ENCODE results near the gene ADAMTS17. TPM values are rescaled to one million over a fixed set of nuclear protein-coding genes. Genes with fewer than 3 reads are reported as not detected.

Gene ADAMTS17
- total and polyA plus RNA-seq, 9 of the 15 experiments (the other 6 are each of a cell fraction or from before 2014, with no cell fraction given), result 0.01 to 0.14 (median 0.07) TPM; not detected in 6

DNA sequence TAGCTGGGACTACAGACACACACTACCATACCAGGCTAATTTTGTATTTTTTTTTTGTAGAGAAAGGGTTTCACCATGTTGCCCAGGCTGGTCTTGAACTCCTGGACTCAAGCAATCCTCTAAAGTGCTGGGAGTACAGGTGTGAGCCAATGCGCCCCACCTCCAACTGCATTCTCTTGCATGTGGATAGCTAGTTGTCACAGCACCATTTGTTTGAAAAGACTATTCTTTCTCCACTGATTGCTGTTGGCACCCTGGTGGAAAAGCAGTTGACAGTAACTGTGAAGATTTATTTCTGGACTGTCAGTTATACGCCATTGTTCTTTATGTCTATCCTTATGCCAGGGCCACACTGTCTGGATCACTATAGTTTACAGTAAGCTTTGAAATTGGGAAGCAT lies 303.9 kb downstream of the ADAMTS17 start:
- CTCF ChIA-PET (ENCODE audit: low intra/inter-chr PET ratio), result no interaction called here
- POLR2A ChIA-PET, result no interaction called here
- no peak overlapping the region for H2AFZ ChIP-seq (ENCODE audit: low read depth, low read length)
- no peaks in the 10 kb centered on the region for H3K4me1 ChIP-seq (replicated peaks in 1 of 2; ENCODE audit: control insufficient read depth in 2 of 2, insufficient read depth in 2 of 2, low read length in 2 of 2)
- peaks cover 0 to 14% of the 10 kb centered on the region in 2 experiments; a peak in 3 of 5 replicates for H3K27me3 ChIP-seq (ENCODE audit: control insufficient read depth in 2 of 2, insufficient read depth in 2 of 2, low read length in 2 of 2)
- BruUV-seq (replicated peaks), result no TSS peak
- TF ChIP-seq PCBP2 (IDR thresholded peaks at IDR 0.05; ENCODE audit: low read depth, low read length, poor library complexity, severe bottlenecking), result no peak
- no peak overlapping the region for H3K4me2 ChIP-seq (ENCODE audit: insufficient read depth, low read length)
- H3K9me1 ChIP-seq (ENCODE audit: control insufficient read depth, insufficient read depth, low read length), result no peaks in the 10 kb centered on the region
- no peaks in the 10 kb centered on the region for H3K36me3 ChIP-seq (ENCODE audit: control insufficient read depth, insufficient read depth, low read length)
- H4K20me1 ChIP-seq (replicated peaks; ENCODE audit: control insufficient read depth, insufficient read depth, low read length), result no peaks in the 10 kb centered on the region
- 0% methylated on average over 2 of the region's 2 CpGs for WGBS (ENCODE audit: insufficient coverage, low coverage, missing lambda C conversion rate)
- FAIRE-seq (no peak), ATAC-seq (no peak), DNase-seq (ENCODE audit: extremely low read depth in 1 of 4, low spot score in 3 of 4) (no peak)
- H3K27ac ChIP-seq (ENCODE audit: extremely low read depth, low read depth, low read length), result no peak overlapping the region
- no peaks in the 10 kb centered on the region for H3K9me3 ChIP-seq (replicated peaks; ENCODE audit: control insufficient read depth, insufficient read depth, low read depth, low read length)
- H3K79me2 ChIP-seq (ENCODE audit: control insufficient read depth, insufficient read depth, low read length), result no peaks in the 10 kb centered on the region
- no peak overlapping the region for H3K4me3 ChIP-seq
- in situ Hi-C loops (cut with MboI), result no loop called here
- intact Hi-C loops (cut with micrococcal nuclease), result no loop called here
- no peak overlapping the region for H3K9ac ChIP-seq (ENCODE audit: insufficient read depth in 1 of 2, low read depth in 2 of 2, low read length in 2 of 2)

GRCh38 chr15:100036015-100036414 lies 305.8 kb downstream of the ADAMTS17 start:
- Histone ChIP-seq H3K4me3 (no peak overlapping the region), H3K9ac (ENCODE audit: insufficient read depth in 1 of 2, low read depth in 2 of 2, low read length in 2 of 2) (no peak overlapping the region), H3K4me1 (replicated peaks in 1 of 2; ENCODE audit: control insufficient read depth in 2 of 2, insufficient read depth in 2 of 2, low read length in 2 of 2) (no peaks in the 10 kb centered on the region), H4K20me1 (replicated peaks; ENCODE audit: control insufficient read depth, insufficient read depth, low read length) (no peaks in the 10 kb centered on the region), H3K9me3 (replicated peaks; ENCODE audit: control insufficient read depth, insufficient read depth, low read depth, low read length) (no peaks in the 10 kb centered on the region), H3K9me1 (ENCODE audit: control insufficient read depth, insufficient read depth, low read length) (no peaks in the 10 kb centered on the region), H2AFZ (ENCODE audit: low read depth, low read length) (no peak overlapping the region), H3K4me2 (ENCODE audit: insufficient read depth, low read length) (no peak overlapping the region), H3K36me3 (ENCODE audit: control insufficient read depth, insufficient read depth, low read length) (no peaks in the 10 kb centered on the region), H3K27me3 (ENCODE audit: control insufficient read depth in 2 of 2, insufficient read depth in 2 of 2, low read length in 2 of 2) (peaks cover 0 to 14% of the 10 kb centered on the region in 2 experiments; a peak in 3 of 5 replicates), H3K27ac (ENCODE audit: extremely low read depth, low read depth, low read length) (no peak overlapping the region), H3K79me2 (ENCODE audit: control insufficient read depth, insufficient read depth, low read length) (no peaks in the 10 kb centered on the region)
- intact Hi-C loops (cut with micrococcal nuclease) (no loop called here), in situ Hi-C loops (cut with MboI) (no loop called here)
- ATAC-seq, result no peak
- BruUV-seq (replicated peaks), result no TSS peak
- 0% methylated on average over 4 of the region's 6 CpGs for WGBS (ENCODE audit: insufficient coverage, low coverage, missing lambda C conversion rate)
- FAIRE-seq, result no peak
- ChIA-PET POLR2A (no interaction called here), CTCF (ENCODE audit: low intra/inter-chr PET ratio) (no interaction called here)
- DNase-seq (ENCODE audit: extremely low read depth in 1 of 4, low spot score in 3 of 4), result no peak
- TF ChIP-seq, protein P1, sequence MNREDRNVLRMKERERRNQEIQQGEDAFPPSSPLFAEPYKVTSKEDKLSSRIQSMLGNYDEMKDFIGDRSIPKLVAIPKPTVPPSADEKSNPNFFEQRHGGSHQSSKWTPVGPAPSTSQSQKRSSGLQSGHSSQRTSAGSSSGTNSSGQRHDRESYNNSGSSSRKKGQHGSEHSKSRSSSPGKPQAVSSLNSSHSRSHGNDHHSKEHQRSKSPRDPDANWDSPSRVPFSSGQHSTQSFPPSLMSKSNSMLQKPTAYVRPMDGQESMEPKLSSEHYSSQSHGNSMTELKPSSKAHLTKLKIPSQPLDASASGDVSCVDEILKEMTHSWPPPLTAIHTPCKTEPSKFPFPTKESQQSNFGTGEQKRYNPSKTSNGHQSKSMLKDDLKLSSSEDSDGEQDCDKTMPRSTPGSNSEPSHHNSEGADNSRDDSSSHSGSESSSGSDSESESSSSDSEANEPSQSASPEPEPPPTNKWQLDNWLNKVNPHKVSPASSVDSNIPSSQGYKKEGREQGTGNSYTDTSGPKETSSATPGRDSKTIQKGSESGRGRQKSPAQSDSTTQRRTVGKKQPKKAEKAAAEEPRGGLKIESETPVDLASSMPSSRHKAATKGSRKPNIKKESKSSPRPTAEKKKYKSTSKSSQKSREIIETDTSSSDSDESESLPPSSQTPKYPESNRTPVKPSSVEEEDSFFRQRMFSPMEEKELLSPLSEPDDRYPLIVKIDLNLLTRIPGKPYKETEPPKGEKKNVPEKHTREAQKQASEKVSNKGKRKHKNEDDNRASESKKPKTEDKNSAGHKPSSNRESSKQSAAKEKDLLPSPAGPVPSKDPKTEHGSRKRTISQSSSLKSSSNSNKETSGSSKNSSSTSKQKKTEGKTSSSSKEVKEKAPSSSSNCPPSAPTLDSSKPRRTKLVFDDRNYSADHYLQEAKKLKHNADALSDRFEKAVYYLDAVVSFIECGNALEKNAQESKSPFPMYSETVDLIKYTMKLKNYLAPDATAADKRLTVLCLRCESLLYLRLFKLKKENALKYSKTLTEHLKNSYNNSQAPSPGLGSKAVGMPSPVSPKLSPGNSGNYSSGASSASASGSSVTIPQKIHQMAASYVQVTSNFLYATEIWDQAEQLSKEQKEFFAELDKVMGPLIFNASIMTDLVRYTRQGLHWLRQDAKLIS (CRISPR knock-in tag; IDR thresholded peaks at IDR 0.05), result no peak
- TF ChIP-seq SIX5 (IDR thresholded peaks at IDR 0.05; ENCODE audit: borderline replicate concordance in 1 of 2, insufficient read depth in 1 of 2, low read depth in 1 of 2, low read length in 2 of 2) (no peak), IRF2 (CRISPR knock-in tag; IDR thresholded peaks at IDR 0.05) (no peak), SRSF1 (IDR thresholded peaks at IDR 0.05; ENCODE audit: low read depth, low read length) (no peak), ZKSCAN8 (CRISPR knock-in tag; IDR thresholded peaks at IDR 0.05) (no peak), ARID4B (CRISPR knock-in tag; IDR thresholded peaks at IDR 0.05) (no peak)
